IMR-90 (cell line): ENCODE data around the gene ARHGAP15. TPM values are rescaled to one million over a fixed set of nuclear protein-coding genes. Genes with fewer than 3 reads are reported as not detected.

Experiments used
- ATAC-seq: fragments of 200-7000 bp; cut with Tn5 transposase; 2 replicates; pipeline ENCODE4 v1.9.1; 2020; ENCODE audit warnings: low read depth, mild to moderate bottlenecking, moderate library complexity
- BruUV-seq: library from RNA; stranded (reverse); fragments of 400-500 nt; replicated peaks from 2 replicates; lab custom pipeline; 2021; lab: Mats Ljungman, UMichigan
- CTCF ChIA-PET: fragments of 300-600 bp; formaldehyde crosslinking; extraction: SDS; loops from one replicate; lab custom pipeline; 2021; ENCODE audit warnings: antibody characterized with exemption; lab: Yijun Ruan, JAX
- POLR2A ChIA-PET: fragments of 300-600 bp; sonication (Branson Sonifier 250); formaldehyde crosslinking; loops from one replicate; lab custom pipeline; 2022; ENCODE audit warnings: antibody characterized with exemption; ENCODE audit not compliant: unreplicated experiment; lab: Charles Lee
- DNase-seq: peaks from one replicate; pipeline ENCODE4 v3.0.0; 2013
- H2AFZ ChIP-seq: replicated peaks from 2 replicates; pipeline ENCODE3; 2013; ENCODE audit warnings: low read length, mild to moderate bottlenecking; ENCODE audit not compliant: poor library complexity
- H2AK5ac ChIP-seq: 2 replicates; pipeline ENCODE4 v1.6.1; 2013; ENCODE audit warnings: low read depth, low read length, inconsistent platforms
- H2AK9ac ChIP-seq: replicated peaks from 2 replicates; pipeline ENCODE3; 2013; ENCODE audit warnings: mild to moderate bottlenecking, low read depth, low read length, moderate library complexity; ENCODE audit not compliant: poor library complexity
- H2BK120ac ChIP-seq: 2 replicates; pipeline ENCODE4 v1.6.1; 2013; ENCODE audit warnings: low read depth, low read length, inconsistent platforms
- H2BK15ac ChIP-seq: 3 replicates; pipeline ENCODE4 v1.6.1; 2013; ENCODE audit warnings: low read depth, low read length, inconsistent platforms
- H2BK20ac ChIP-seq: 2 replicates; pipeline ENCODE4 v1.6.1; 2013; ENCODE audit warnings: low read depth, mild to moderate bottlenecking, inconsistent platforms, low read length, moderate library complexity
- H2BK5ac ChIP-seq: 2 replicates; pipeline ENCODE4 v1.6.1; 2013; ENCODE audit warnings: mild to moderate bottlenecking, low read depth, low read length, inconsistent platforms; ENCODE audit not compliant: poor library complexity, severe bottlenecking
- H3K14ac ChIP-seq: replicated peaks from 2 replicates; pipeline ENCODE4 v1.6.1; 2013; ENCODE audit warnings: low read depth, low read length, inconsistent platforms
- H3K18ac ChIP-seq: 2 replicates; pipeline ENCODE4 v1.6.1; 2013; ENCODE audit warnings: low read depth, low read length, control low read depth
- H3K23ac ChIP-seq: 2 replicates; pipeline ENCODE4 v1.6.1; 2013; ENCODE audit warnings: low read depth, low read length, inconsistent platforms
- H3K27ac ChIP-seq: 2 replicates; pipeline ENCODE4 v1.5.1; 2013; ENCODE audit warnings: mild to moderate bottlenecking, control low read depth, low read length; ENCODE audit not compliant: insufficient read depth
- H3K27me3 ChIP-seq: 2 replicates; pipeline ENCODE4 v1.6.1; 2013; ENCODE audit warnings: low read length; ENCODE audit not compliant: control insufficient read depth, insufficient read depth
- H3K36me3 ChIP-seq: 2 replicates; pipeline ENCODE4 v1.6.1; 2013; ENCODE audit warnings: low read length, mixed read lengths; ENCODE audit not compliant: control insufficient read depth, insufficient read depth
- H3K4ac ChIP-seq: 2 replicates; pipeline ENCODE4 v1.6.1; 2013; ENCODE audit warnings: low read depth, low read length, inconsistent platforms
- H3K4me1 ChIP-seq: 2 replicates; pipeline ENCODE4 v1.6.1; 2013; ENCODE audit warnings: low read length, mixed read lengths; ENCODE audit not compliant: control insufficient read depth, insufficient read depth
- H3K4me2 ChIP-seq: 2 replicates; pipeline ENCODE4 v1.6.1; 2013; ENCODE audit warnings: low read depth, mild to moderate bottlenecking, control low read depth, low read length, moderate library complexity
- H3K4me3 ChIP-seq: 2 replicates; pipeline ENCODE4 v1.5.1; 2013; ENCODE audit warnings: low read depth, mild to moderate bottlenecking, control low read depth, low read length, moderate library complexity; ENCODE audit not compliant: insufficient read depth
- H3K56ac ChIP-seq: 2 replicates; pipeline ENCODE4 v1.6.1; 2013; ENCODE audit warnings: low read length, inconsistent platforms; ENCODE audit not compliant: insufficient read depth; ENCODE audit errors: extremely low read depth
- H3K79me1 ChIP-seq, 2 experiments: 2 replicates each; pipeline ENCODE4 v1.6.1; 2013; ENCODE audit warnings: low read length in 2 of 2, inconsistent platforms in 1 of 2, low read depth in 1 of 2
- H3K9ac ChIP-seq: 2 replicates; pipeline ENCODE4 v1.6.1; 2013; ENCODE audit warnings: low read depth, low read length, control low read depth
- H3K9me1 ChIP-seq: 2 replicates; pipeline ENCODE4 v1.6.1; 2013; ENCODE audit warnings: low read length, inconsistent platforms; ENCODE audit not compliant: insufficient read depth
- H3K9me3 ChIP-seq: 2 replicates; pipeline ENCODE4 v1.6.1; 2013; ENCODE audit warnings: low read length; ENCODE audit not compliant: control insufficient read depth, insufficient read depth
- H4K20me1 ChIP-seq: 2 replicates; pipeline ENCODE4 v1.6.1; 2013; ENCODE audit warnings: low read length, inconsistent platforms; ENCODE audit not compliant: insufficient read depth
- H4K5ac ChIP-seq: 2 replicates; pipeline ENCODE4 v1.6.1; 2013; ENCODE audit warnings: mild to moderate bottlenecking, low read depth, low read length, control low read depth
- H4K8ac ChIP-seq, 2 experiments: 2 replicates each; pipeline ENCODE4 v1.6.1; 2013; ENCODE audit warnings: low read depth in 2 of 2, low read length in 2 of 2, control low read depth in 1 of 2, inconsistent platforms in 1 of 2
- H4K91ac ChIP-seq: 2 replicates; pipeline ENCODE4 v1.6.1; 2013; ENCODE audit warnings: low read depth, low read length, inconsistent platforms; ENCODE audit not compliant: insufficient read depth
- CEBPB ChIP-seq: IDR thresholded peaks from 2 replicates; pipeline ENCODE4 v1.6.1; 2012; ENCODE audit warnings: low read depth, low read length, improper control_type of control experiment
- ELK1 ChIP-seq: fragments of 150-350 bp; IDR thresholded peaks from 2 replicates; pipeline ENCODE4 v1.6.1; 2016; ENCODE audit warnings: low read depth, mild to moderate bottlenecking, low read length, moderate library complexity, borderline replicate concordance
- MAFK ChIP-seq: IDR thresholded peaks from 2 replicates; pipeline ENCODE4 v1.6.1; 2012; ENCODE audit warnings: low read depth, low read length, improper control_type of control experiment
- MAZ ChIP-seq: IDR thresholded peaks from 2 replicates; pipeline ENCODE4 v1.6.1; 2012; ENCODE audit warnings: low read depth, mild to moderate bottlenecking, low read length, improper control_type of control experiment, moderate library complexity, borderline replicate concordance
- MXI1 ChIP-seq: IDR thresholded peaks from 2 replicates; pipeline ENCODE4 v1.6.1; 2012; ENCODE audit warnings: low read depth, mild to moderate bottlenecking, low read length, moderate library complexity, borderline replicate concordance
- SMC3 ChIP-seq: fragments of 150-350 bp; IDR thresholded peaks from 2 replicates; pipeline ENCODE4 v1.6.1; 2016; ENCODE audit warnings: low read depth, mild to moderate bottlenecking, antibody characterized with exemption, low read length, moderate library complexity
- WGBS, 2 experiments: methylation state at CpG; one replicate each; pipeline versions ENCODE4 v1.1.5 to v1.1.7; 2013; ENCODE audit warnings: missing lambda C conversion rate in 2 of 2; ENCODE audit not compliant: insufficient read length in 1 of 2; ENCODE audit errors: extremely low coverage in 2 of 2; 5-methylcytosine and 5-hydroxymethylcytosine counted together
- dilution Hi-C: fragments of 300-500 bp; cut with HindIII; formaldehyde crosslinking; loops from one replicate; pipeline ENCODE4 v1.14.3; 2018; ENCODE audit warnings: low sequenced_read_pairs; ENCODE audit not compliant: unreplicated experiment
- in situ Hi-C: fragments of 300-500 bp; cut with MboI; formaldehyde crosslinking; loops from 3 replicates; pipeline ENCODE4 v1.14.3; 2019; ENCODE audit warnings: low sequenced_read_pairs, inconsistent platforms, mixed read lengths
- intact Hi-C: fragments of 100-400 bp; cut with micrococcal nuclease; formaldehyde crosslinking; loops from 2 replicates; pipeline ENCODE4 v1.10.0; 2022
- polyA plus RNA-seq, 3 experiments: library from polyadenylated mRNA; depleted of rRNA; stranded (reverse); fragments of >200 nt; gene quantifications; 2 replicates each; pipeline ENCODE4 v1.2.3, GENCODE V29; 2012; ENCODE audit warnings: low replicate concordance in 1 of 3
- total RNA-seq: library from RNA; depleted of rRNA; stranded (reverse); fragments of >200 nt; gene quantifications from 2 replicates; pipeline ENCODE4 v1.2.3, GENCODE V29; 2012

The ARHGAP15 gene
- total and polyA plus RNA-seq, 2 of the 4 experiments (the other 2 are of a cell fraction), result not detected

GRCh38 chr2:143312441-143312840, 183.2 kb downstream of the ARHGAP15 start:
- Histone ChIP-seq H3K79me1 (no peaks in the 10 kb centered on the region), H3K23ac (no peak overlapping the region), H2BK120ac (no peak overlapping the region), H3K4me2 (no peak overlapping the region), H3K4me1 (no peaks in the 10 kb centered on the region), H3K27ac (no peak overlapping the region), H4K5ac (no peak overlapping the region), H4K20me1 (no peaks in the 10 kb centered on the region), H3K18ac (no peak overlapping the region), H2AK9ac (no peak overlapping the region), H2AFZ (no peak overlapping the region), H4K91ac (no peak overlapping the region), H3K56ac (no peak overlapping the region), H3K9me1 (no peaks in the 10 kb centered on the region), H2BK5ac (no peak overlapping the region), H4K8ac (no peak overlapping the region), H3K4ac (no peak overlapping the region), H3K9ac (no peak overlapping the region), H3K14ac (no peak overlapping the region), H3K27me3 (no peaks in the 10 kb centered on the region; the same call in 1 of the 2 replicates), H2BK15ac (no peak overlapping the region), H2AK5ac (no peak overlapping the region), H3K36me3 (no peaks in the 10 kb centered on the region), H3K4me3 (no peak overlapping the region), H3K9me3 (no peaks in the 10 kb centered on the region), H2BK20ac (no peak overlapping the region)
- TF ChIP-seq ELK1 (no peak), CEBPB (no peak), SMC3 (no peak), MXI1 (no peak), MAFK (no peak), MAZ (no peak)
- intact Hi-C loops, result no loop called here
- WGBS, 2 experiments, result no CpG with 5 or more reads among the region's 4 CpGs
- dilution Hi-C loops, result no loop called here
- no TSS peak for BruUV-seq
- in situ Hi-C loops, result no loop called here
- ATAC-seq (no peak), DNase-seq (no peak)
- ChIA-PET POLR2A (no interaction called here), CTCF (interaction anchor here (0.6 kb wide), 1 partner anchor 129 kb away, joined by 3 read pairs; no protein-coding TSS in a partner anchor)
